ENCODE results near the gene MYH13. TPM values are rescaled to one million over a fixed set of nuclear protein-coding genes. Genes with fewer than 3 reads are reported as not detected.

Gene MYH13
- total and polyA plus RNA-seq, 2 donors (not counting 3 experiments of a cell fraction or from before 2014, with no cell fraction given), result not detected

DNA sequence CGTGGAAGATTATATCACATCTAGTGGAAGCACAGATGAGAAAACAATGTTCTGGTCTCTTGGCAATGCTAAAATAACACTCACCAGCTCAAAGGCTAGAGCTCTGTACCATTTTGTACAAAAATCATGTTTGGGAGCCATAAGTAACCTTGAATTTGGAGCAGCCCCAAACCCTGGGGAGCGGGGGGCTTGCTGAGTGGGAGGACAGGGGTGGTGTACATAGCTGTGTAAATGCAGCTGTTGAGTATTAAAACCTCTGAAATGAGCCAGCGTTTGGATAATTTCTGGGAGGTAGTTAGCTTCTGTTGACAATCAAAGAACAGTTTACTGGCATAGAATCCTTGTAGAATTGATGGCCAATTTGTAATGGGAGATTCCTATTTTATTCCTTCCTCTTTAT is 44.6 kb upstream of the MYH13 start:
- no peak overlapping the region for H2AFZ ChIP-seq (ENCODE audit: low read depth, low read length)
- intact Hi-C loops (cut with micrococcal nuclease), result no loop called here
- TF ChIP-seq, protein P1, sequence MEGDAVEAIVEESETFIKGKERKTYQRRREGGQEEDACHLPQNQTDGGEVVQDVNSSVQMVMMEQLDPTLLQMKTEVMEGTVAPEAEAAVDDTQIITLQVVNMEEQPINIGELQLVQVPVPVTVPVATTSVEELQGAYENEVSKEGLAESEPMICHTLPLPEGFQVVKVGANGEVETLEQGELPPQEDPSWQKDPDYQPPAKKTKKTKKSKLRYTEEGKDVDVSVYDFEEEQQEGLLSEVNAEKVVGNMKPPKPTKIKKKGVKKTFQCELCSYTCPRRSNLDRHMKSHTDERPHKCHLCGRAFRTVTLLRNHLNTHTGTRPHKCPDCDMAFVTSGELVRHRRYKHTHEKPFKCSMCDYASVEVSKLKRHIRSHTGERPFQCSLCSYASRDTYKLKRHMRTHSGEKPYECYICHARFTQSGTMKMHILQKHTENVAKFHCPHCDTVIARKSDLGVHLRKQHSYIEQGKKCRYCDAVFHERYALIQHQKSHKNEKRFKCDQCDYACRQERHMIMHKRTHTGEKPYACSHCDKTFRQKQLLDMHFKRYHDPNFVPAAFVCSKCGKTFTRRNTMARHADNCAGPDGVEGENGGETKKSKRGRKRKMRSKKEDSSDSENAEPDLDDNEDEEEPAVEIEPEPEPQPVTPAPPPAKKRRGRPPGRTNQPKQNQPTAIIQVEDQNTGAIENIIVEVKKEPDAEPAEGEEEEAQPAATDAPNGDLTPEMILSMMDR (IDR thresholded peaks at IDR 0.05; ENCODE audit: extremely low read depth in 1 of 2, insufficient read depth in 1 of 2, low read depth in 1 of 2, low read length in 2 of 2), result no peak
- no peak for TF ChIP-seq JUN (IDR thresholded peaks at IDR 0.05; ENCODE audit: borderline replicate concordance, insufficient read depth, insufficient read length, low read depth)
- TF ChIP-seq POLR2A (IDR thresholded peaks at IDR 0.05; ENCODE audit: low read depth, low read length), result no peak
- TF ChIP-seq GATA2 (IDR thresholded peaks at IDR 0.05; ENCODE audit: insufficient read depth, insufficient read length, low read depth, low read length), result no peak
- TF ChIP-seq POLR2AphosphoS5 (IDR thresholded peaks at IDR 0.05; ENCODE audit: insufficient read depth, low read depth, low read length), result no peak
- TF ChIP-seq FOS (IDR thresholded peaks at IDR 0.05; ENCODE audit: borderline replicate concordance, insufficient read depth, low read length), result no peak
- TF ChIP-seq, protein P2, sequence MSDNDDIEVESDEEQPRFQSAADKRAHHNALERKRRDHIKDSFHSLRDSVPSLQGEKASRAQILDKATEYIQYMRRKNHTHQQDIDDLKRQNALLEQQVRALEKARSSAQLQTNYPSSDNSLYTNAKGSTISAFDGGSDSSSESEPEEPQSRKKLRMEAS (IDR thresholded peaks at IDR 0.05; ENCODE audit: insufficient read depth, insufficient read length), result no peak
- TF ChIP-seq EZH2 (IDR thresholded peaks at IDR 0.05; ENCODE audit: borderline replicate concordance, low read depth, low read length, severe bottlenecking), result no peak
- no peak for TF ChIP-seq MYC (IDR thresholded peaks at IDR 0.05; ENCODE audit: low read depth, low read length)
- no peak overlapping the region for H3K9ac ChIP-seq (replicated peaks; ENCODE audit: extremely low read depth, insufficient read depth, low read length)
- H3K4me1 ChIP-seq (ENCODE audit: control insufficient read depth, extremely low read depth, insufficient read depth, low read length), result no peaks in the 10 kb centered on the region
- DNase-seq (ENCODE audit: low read depth, low spot score), result no peak
- H3K4me2 ChIP-seq (ENCODE audit: insufficient read depth, low read length), result no peak overlapping the region
- FAIRE-seq, result no peak
- no peak overlapping the region for H3K27ac ChIP-seq (ENCODE audit: insufficient read depth, low read depth, low read length)
- H4K20me1 ChIP-seq (replicated peaks; ENCODE audit: control insufficient read depth, extremely low read depth, insufficient read depth, low read length), result no peaks in the 10 kb centered on the region
- BruUV-seq (replicated peaks), result no TSS peak
- H3K9me1 ChIP-seq (replicated peaks; ENCODE audit: control insufficient read depth, extremely low read depth, insufficient read depth, low read length), result no peaks in the 10 kb centered on the region
- no peaks in the 10 kb centered on the region for H3K9me3 ChIP-seq (replicated peaks; ENCODE audit: control insufficient read depth, insufficient read depth, low read length)
- H3K4me3 ChIP-seq (replicated peaks in 1 of 3; ENCODE audit: insufficient read depth in 1 of 3, low read depth in 1 of 3, low read length in 3 of 3), result no peak overlapping the region
- POLR2A ChIA-PET, result no interaction called here
- H3K27me3 ChIP-seq (ENCODE audit: control insufficient read depth in 2 of 2, insufficient read depth in 2 of 2, low read length in 2 of 2), result no peaks in the 10 kb centered on the region
- H3K79me2 ChIP-seq (ENCODE audit: control insufficient read depth, insufficient read depth, low read length), result no peaks in the 10 kb centered on the region
- H3K36me3 ChIP-seq (ENCODE audit: control insufficient read depth in 2 of 2, extremely low read depth in 1 of 2, insufficient read depth in 2 of 2, low read length in 2 of 2), result no peaks in the 10 kb centered on the region
- dilution Hi-C loops (cut with MboI; ENCODE audit: extremely low pct_ligation_motif_present, low sequenced_read_pairs), result no loop called here
- CTCF ChIA-PET, result no interaction called here
